GM12891 (cell line): Measurements from ENCODE around the gene SYNPO2.

Experiments used
- POLR2A ChIP-seq: IDR thresholded peaks from 2 replicates; pipeline ENCODE4 v1.6.1; 2011; ENCODE audit warnings: low read depth, low read length, control low read depth
- POLR2AphosphoS5 ChIP-seq: IDR thresholded peaks from 2 replicates; pipeline ENCODE4 v1.6.1; 2011; ENCODE audit warnings: low read depth, low read length, control low read depth
- POU2F2 ChIP-seq: IDR thresholded peaks from 2 replicates; pipeline ENCODE4 v1.6.1; 2011; ENCODE audit warnings: low read depth, mild to moderate bottlenecking, control low read depth, low read length, moderate library complexity

DNA sequence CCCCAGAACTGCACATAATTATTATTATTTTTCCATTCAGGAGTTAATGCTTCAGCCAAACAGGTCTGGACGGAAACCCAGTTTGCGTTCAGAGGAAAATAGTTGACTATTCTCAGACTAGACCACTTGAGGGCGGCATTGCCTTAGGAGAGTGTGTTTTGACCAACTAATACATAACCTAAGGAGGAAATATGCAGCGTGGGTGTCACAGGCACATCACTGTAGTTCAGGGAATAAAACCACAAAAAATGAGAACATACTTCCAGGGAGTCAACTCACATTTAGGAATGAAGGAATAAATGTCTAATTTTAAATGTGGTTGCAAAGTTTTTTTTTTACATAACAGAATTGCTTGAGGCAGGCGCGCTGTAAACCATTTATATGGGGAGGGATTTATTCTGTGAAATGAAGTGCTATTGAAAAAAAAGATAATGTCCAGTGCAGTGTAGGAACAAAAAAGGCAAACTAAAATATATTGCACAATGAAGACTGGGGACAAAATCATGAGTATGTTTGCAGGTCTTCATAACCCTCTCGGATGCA is 93.3 kb downstream of the SYNPO2 start:
- no peak for TF ChIP-seq POLR2A
- TF ChIP-seq POU2F2: no peak
- TF ChIP-seq POLR2AphosphoS5: no peak
